Stimulated activated CD4-positive, alpha-beta T cell treated with anti-CD3 and anti-CD28 coated beads, Interleukin-2, amount 100 ng/mL, for 4 hours (primary cell): ENCODE data around the gene OLFML2A.
"Not testable (repeated sequence)": the region's sequence is repeated elsewhere in the genome, so short reads cannot be mapped to it uniquely, and the experiment has no call there.

ENCODE experiments used
- DNase-seq: peaks from one replicate; pipeline ENCODE4 v3.0.0-alpha.2; 2020; ENCODE audit warnings: low read depth

Gene OLFML2A

GRCh38 chr9:124761196-124761595 is 15.7 kb upstream of the OLFML2A start:
- no peak for DNase-seq

- no peak for DNase-seq
Observed at GRCh38 chr9:124761710-124762109, 15.2 kb upstream of the OLFML2A start.

GRCh38 chr9:124762633-124763032 is 14.3 kb upstream of the OLFML2A start:
- no peak for DNase-seq

GRCh38 chr9:124764774-124765438 is 12.0 kb upstream of the OLFML2A start:
- no peak for DNase-seq

- DNase-seq: no peak
Observed at GRCh38 chr9:124765439-124765835, 11.5 kb upstream of the OLFML2A start.

GRCh38 chr9:124766326-124766725 is 10.6 kb upstream of the OLFML2A start:
- DNase-seq: no peak

GRCh38 chr9:124766815-124767554 is 9.9 kb upstream of the OLFML2A start:
- no peak for DNase-seq

- no peak for DNase-seq
Observed at GRCh38 chr9:124767821-124768220, 9.1 kb upstream of the OLFML2A start.

GRCh38 chr9:124768334-124768733 is 8.6 kb upstream of the OLFML2A start:
- no peak for DNase-seq

- DNase-seq: no peak
Observed at GRCh38 chr9:124768750-124769548, 8.0 kb upstream of the OLFML2A start.

GRCh38 chr9:124769549-124770358 is 7.2 kb upstream of the OLFML2A start:
- no peak for DNase-seq

GRCh38 chr9:124770359-124771020 is 6.4 kb upstream of the OLFML2A start:
- DNase-seq: no peak

- peak; percentile 94 for DNase-seq
Observed at GRCh38 chr9:124771021-124771866, 5.7 kb upstream of the OLFML2A start, which contains the start of gene NR6A1. Gene NR6A1, minus strand, starts transcription at chr9:124771311.

- no peak for DNase-seq
Observed at GRCh38 chr9:124771867-124772679, 4.9 kb upstream of the OLFML2A start.

GRCh38 chr9:124772877-124773276 is 4.1 kb upstream of the OLFML2A start:
- not testable (repeated sequence) for DNase-seq

- DNase-seq: no peak
Observed at GRCh38 chr9:124773473-124774128, 3.3 kb upstream of the OLFML2A start.

- peak; percentile 71 for DNase-seq
Observed at GRCh38 chr9:124774129-124774978, 2.6 kb upstream of the OLFML2A start.

- no peak for DNase-seq
Observed at GRCh38 chr9:124776618-124776953, 347 bp upstream of the OLFML2A start.
